Left lung (tissue), 14 donors: Measurements from ENCODE around the gene MRPS35. TPM values are rescaled to one million over a fixed set of nuclear protein-coding genes. Genes with fewer than 3 reads are reported as not detected.

Experiments used
- ATAC-seq: fragments of 200-7000 bp; cut with Tn5 transposase; one replicate; pipeline ENCODE4 v1.9.1; 2020; ENCODE audit warnings: moderate library complexity
- DNase-seq, 4 donors: peaks; one replicate each; pipeline ENCODE4 v3.0.0-alpha.2; 2013 to 2020
- H3K27ac ChIP-seq, 2 donors: fragments of 200-600 bp; sonication (generic) in 1 of 2; one replicate each; pipeline versions ENCODE4 v1.5.0 to v1.8.0; 2020 to 2021
- H3K27me3 ChIP-seq, 2 donors: fragments of 200-600 bp; sonication (generic) in 1 of 2; one replicate each; pipeline versions ENCODE4 v1.5.0 to v1.8.0; 2020 to 2021
- H3K36me3 ChIP-seq, 2 donors: fragments of 200-600 bp; sonication (generic) in 1 of 2; one replicate each; pipeline versions ENCODE4 v1.5.0 to v1.8.0; 2020 to 2021
- H3K4me1 ChIP-seq, 2 donors: fragments of 200-600 bp; one replicate each; pipeline ENCODE4 v1.8.0; 2021
- H3K4me3 ChIP-seq, 2 donors: fragments of 200-600 bp; sonication (generic) in 1 of 2; one replicate each; pipeline versions ENCODE4 v1.5.0 to v1.8.0; 2020 to 2021; ENCODE audit warnings: mild to moderate bottlenecking in 1 of 2
- H3K9me3 ChIP-seq, 2 donors: fragments of 200-600 bp; sonication (generic) in 1 of 2; one replicate each; pipeline versions ENCODE4 v1.5.0 to v1.8.0; 2020 to 2021
- CTCF ChIP-seq, 2 donors: fragments of 200-600 bp; sonication (generic) in 1 of 2; IDR thresholded peaks; one replicate each; pipeline versions ENCODE4 v1.5.0 to v1.8.0; 2021; ENCODE audit warnings: antibody characterized with exemption in 2 of 2
- intact Hi-C, 2 donors: fragments of 100-400 bp; cut with DNase I; formaldehyde crosslinking; loops; one replicate each; pipeline versions ENCODE4 v1.11.2 to v1.14.2; 2022
- long read RNA-seq, 12 donors: library from polyadenylated mRNA in 2 of 12; unstranded in 2 of 12; transcript quantifications; one replicate each; pipeline ENCODE4 v2.0.0 and lab custom pipeline, GENCODE V29; 2019 to 2026
- polyA plus RNA-seq, 6 donors: library from polyadenylated mRNA; unstranded; fragments of 120-200 nt; gene quantifications; one replicate each; pipeline ENCODE4 v1.2.1, GENCODE V29; 2013; ENCODE audit not compliant: insufficient read length in 6 of 6
- total RNA-seq, 2 donors: library from RNA; stranded (reverse); fragmentation: NEBNext Ultra II Directional; extraction: Animal tissue kit (Norgen Biotek cat#: 25700); gene quantifications; one replicate each; pipeline ENCODE4 v1.2.1, GENCODE V29; 2021
- donor health status: DM: no; HTN: yes; CAD: no.
- donor health status: DM: no; HTN: no; CAD: no.

Gene MRPS35
- 10 to 100 TPM; 31.9 to 38.1 TPM for total RNA-seq
- 10 to 100 TPM; 49.9 to 56.6 (median 52.0) TPM for polyA plus RNA-seq
- long read RNA-seq, donor 1, transcript MRPS35-201 (8 exons, 1,888 nt), result major isoform, 32 of 62 reads
- long read RNA-seq, donor 1, partial matches to known transcripts, result 30 of 62 reads
- long read RNA-seq, donor 1, other reads (novel, unspliced or antisense), result 0 of 62 reads
- long read RNA-seq, donor 2, transcript MRPS35-201 (8 exons, 1,888 nt), result major isoform, 29 of 29 reads
- long read RNA-seq, donor 2, partial matches to known transcripts, result 0 of 29 reads
- long read RNA-seq, donor 2, other reads (novel, unspliced or antisense), result 0 of 29 reads
- long read RNA-seq, donor 3, transcript MRPS35-201 (8 exons, 1,888 nt), result major isoform, 23 of 47 reads
- long read RNA-seq, donor 3, partial matches to known transcripts, result 24 of 47 reads
- long read RNA-seq, donor 3, other reads (novel, unspliced or antisense), result 0 of 47 reads
- long read RNA-seq, donor 4, transcript MRPS35-201 (8 exons, 1,888 nt), result major isoform, 47 of 54 reads
- long read RNA-seq, donor 4, partial matches to known transcripts, result 4 of 54 reads
- long read RNA-seq, donor 4, other reads (novel, unspliced or antisense), result 3 of 54 reads
- long read RNA-seq, donor 5, transcript MRPS35-201 (8 exons, 1,888 nt), result major isoform, 26 of 26 reads
- long read RNA-seq, donor 5, partial matches to known transcripts, result 0 of 26 reads
- long read RNA-seq, donor 5, other reads (novel, unspliced or antisense), result 0 of 26 reads
- long read RNA-seq, donor 6, transcript MRPS35-201 (8 exons, 1,888 nt), result major isoform, 26 of 26 reads
- long read RNA-seq, donor 6, partial matches to known transcripts, result 0 of 26 reads
- long read RNA-seq, donor 6, other reads (novel, unspliced or antisense), result 0 of 26 reads
- long read RNA-seq, donor 7, transcript MRPS35-201 (8 exons, 1,888 nt), result major isoform, 13 of 20 reads
- long read RNA-seq, donor 7, partial matches to known transcripts, result 6 of 20 reads
- long read RNA-seq, donor 7, other reads (novel, unspliced or antisense), result 0 of 20 reads
- long read RNA-seq, donor 8, transcript MRPS35-201 (8 exons, 1,888 nt), result major isoform, 17 of 38 reads
- long read RNA-seq, donor 8, partial matches to known transcripts, result 21 of 38 reads
- long read RNA-seq, donor 8, other reads (novel, unspliced or antisense), result 0 of 38 reads
- long read RNA-seq, donor 9, result 0 reads
- long read RNA-seq, donor 10, transcript MRPS35-201 (8 exons, 1,888 nt), result major isoform, 24 of 28 reads
- long read RNA-seq, donor 10, partial matches to known transcripts, result 4 of 28 reads
- long read RNA-seq, donor 10, other reads (novel, unspliced or antisense), result 0 of 28 reads
- long read RNA-seq, donor 11, transcript MRPS35-201 (8 exons, 1,888 nt), result major isoform, 33 of 80 reads
- long read RNA-seq, donor 11, partial matches to known transcripts, result 46 of 80 reads
- long read RNA-seq, donor 11, other reads (novel, unspliced or antisense), result 0 of 80 reads
- long read RNA-seq, donor 12, transcript MRPS35-201 (8 exons, 1,888 nt), result major isoform, 24 of 25 reads
- long read RNA-seq, donor 12, partial matches to known transcripts, result 0 of 25 reads
- long read RNA-seq, donor 12, other reads (novel, unspliced or antisense), result 0 of 25 reads

- H3K9me3 ChIP-seq, result no peaks in the 10 kb centered on the region
- H3K27ac ChIP-seq, result peak within 1 kb of the TSS; percentile 87 to 93
- H3K4me1 ChIP-seq, result peaks cover 9 to 13% of the 10 kb centered on the region in 2 donors
- intact Hi-C loops, result no loop called here
- TF ChIP-seq CTCF (IDR thresholded peaks at IDR 0.05), result no peak
- H3K4me3 ChIP-seq, result peak within 1 kb of the TSS; percentile 66 to 76
- DNase-seq (peak; percentile 91 to 99 (median 94)), ATAC-seq (peak; percentile 99)
- H3K36me3 ChIP-seq, result peaks cover 0 to 6% of the 10 kb centered on the region in 2 donors
- H3K27me3 ChIP-seq, result no peaks in the 10 kb centered on the region
These were observed at the start of gene MRPS35 for GRCh38 chr12:27710592-27711316. TSS of gene MRPS35 (plus strand) at chr12:27710832. CDS start at chr12:27710844, 12 bp downstream.

GRCh38 chr12:27665704-27666103 is 44.9 kb upstream of the MRPS35 start:
- ATAC-seq, result no peak
- Histone ChIP-seq H3K27me3 (no peaks in the 10 kb centered on the region), H3K4me3 (no peak overlapping the region), H3K4me1 (no peaks in the 10 kb centered on the region), H3K27ac (no peak overlapping the region), H3K36me3 (peaks cover 0 to 31% of the 10 kb centered on the region in 2 donors), H3K9me3 (no peaks in the 10 kb centered on the region)
- DNase-seq, result no peak
- intact Hi-C loops, result no loop called here
- no peak for TF ChIP-seq CTCF (IDR thresholded peaks at IDR 0.05)

- ATAC-seq (no peak), DNase-seq (no peak)
- Histone ChIP-seq H3K36me3 (peaks cover 0 to 35% of the 10 kb centered on the region in 2 donors), H3K4me3 (no peak overlapping the region), H3K27me3 (no peaks in the 10 kb centered on the region), H3K9me3 (no peaks in the 10 kb centered on the region), H3K4me1 (no peaks in the 10 kb centered on the region), H3K27ac (no peak overlapping the region)
- intact Hi-C loops, result no loop called here
- TF ChIP-seq CTCF (IDR thresholded peaks at IDR 0.05), result no peak
These were observed 44.1 kb upstream of the MRPS35 start for GRCh38 chr12:27666510-27666909.

- peak; percentile 54 for ATAC-seq
- intact Hi-C loops, result no loop called here
- Histone ChIP-seq H3K36me3 (peaks cover 0 to 39% of the 10 kb centered on the region in 2 donors), H3K4me1 (no peaks in the 10 kb centered on the region), H3K27me3 (no peaks in the 10 kb centered on the region), H3K4me3 (no peak overlapping the region), H3K9me3 (no peaks in the 10 kb centered on the region), H3K27ac (no peak overlapping the region)
- no peak for DNase-seq
- TF ChIP-seq CTCF (IDR thresholded peaks at IDR 0.05), result no peak
These were observed 43.1 kb upstream of the MRPS35 start for GRCh38 chr12:27667540-27667939.
